GM23248 (cell line): ENCODE data around the gene AIF1.

Source experiments
- EZH2 ChIP-seq: fragments of 200-600 bp; sonication (generic); IDR thresholded peaks from 2 replicates; pipeline ENCODE4 v1.6.1; 2018; ENCODE audit warnings: antibody characterized with exemption, mild to moderate bottlenecking; ENCODE audit not compliant: insufficient read depth, poor library complexity, severe bottlenecking
- EZH2phosphoT487 ChIP-seq: fragments of 200-600 bp; sonication (generic); IDR thresholded peaks from 2 replicates; pipeline ENCODE4 v1.6.1; 2018; ENCODE audit warnings: antibody characterized with exemption, moderate library complexity, mild to moderate bottlenecking, low read depth; ENCODE audit not compliant: insufficient read depth

- TF ChIP-seq EZH2 (no peak), EZH2phosphoT487 (no peak)
Observed at GRCh38 chr6:31631209-31631608, 16.2 kb downstream of the AIF1 start.
